Activated naive CD4-positive, alpha-beta T cell treated with anti-CD3 and anti-CD28 coated beads, Interleukin-2, amount 50 U/mL, for 24 hours (primary cell): ENCODE measurements around the gene NFKB2.

Experiments
- H3K27ac Mint-ChIP-seq: one replicate; pipeline ENCODE4 v1.8.0; 2021; ENCODE audit warnings: mild to moderate bottlenecking, mixed read lengths
- H3K27me3 Mint-ChIP-seq: one replicate; pipeline ENCODE4 v1.8.0; 2021; ENCODE audit warnings: mixed read lengths
- H3K36me3 Mint-ChIP-seq: one replicate; pipeline ENCODE4 v1.8.0; 2021; ENCODE audit warnings: mixed read lengths
- H3K4me1 Mint-ChIP-seq: one replicate; pipeline ENCODE4 v1.8.0; 2021; ENCODE audit warnings: mixed read lengths
- H3K4me3 Mint-ChIP-seq: one replicate; pipeline ENCODE4 v1.8.0; 2021; ENCODE audit warnings: mild to moderate bottlenecking, mixed read lengths
- H3K9me3 Mint-ChIP-seq: one replicate; pipeline ENCODE4 v1.8.0; 2021; ENCODE audit warnings: mixed read lengths

NFKB2 gene

DNA sequence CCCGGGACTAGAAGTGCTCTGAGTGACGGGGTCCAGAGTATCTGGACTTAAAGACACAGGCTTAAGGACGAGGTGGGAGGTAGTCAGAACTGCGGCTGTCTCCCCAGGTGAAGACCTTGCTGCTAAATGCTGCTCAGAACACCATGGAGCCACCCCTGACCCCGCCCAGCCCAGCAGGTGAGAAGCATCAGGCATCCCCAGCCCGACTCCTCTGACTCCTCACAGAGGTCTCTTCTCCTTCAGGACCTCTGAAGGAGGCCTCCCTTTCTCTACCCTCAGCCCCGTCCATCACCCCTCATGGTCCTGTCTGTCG lies 5.8 kb downstream of the NFKB2 start:
- peaks cover 28% of the 10 kb centered on the region for H3K4me1 Mint-ChIP-seq
- H3K4me3 Mint-ChIP-seq = no peak overlapping the region
- H3K9me3 Mint-ChIP-seq = no peaks in the 10 kb centered on the region
- H3K36me3 Mint-ChIP-seq = peaks cover 11% of the 10 kb centered on the region
- no peaks in the 10 kb centered on the region for H3K27me3 Mint-ChIP-seq
- H3K27ac Mint-ChIP-seq = peak overlapping the region; percentile 30

DNA sequence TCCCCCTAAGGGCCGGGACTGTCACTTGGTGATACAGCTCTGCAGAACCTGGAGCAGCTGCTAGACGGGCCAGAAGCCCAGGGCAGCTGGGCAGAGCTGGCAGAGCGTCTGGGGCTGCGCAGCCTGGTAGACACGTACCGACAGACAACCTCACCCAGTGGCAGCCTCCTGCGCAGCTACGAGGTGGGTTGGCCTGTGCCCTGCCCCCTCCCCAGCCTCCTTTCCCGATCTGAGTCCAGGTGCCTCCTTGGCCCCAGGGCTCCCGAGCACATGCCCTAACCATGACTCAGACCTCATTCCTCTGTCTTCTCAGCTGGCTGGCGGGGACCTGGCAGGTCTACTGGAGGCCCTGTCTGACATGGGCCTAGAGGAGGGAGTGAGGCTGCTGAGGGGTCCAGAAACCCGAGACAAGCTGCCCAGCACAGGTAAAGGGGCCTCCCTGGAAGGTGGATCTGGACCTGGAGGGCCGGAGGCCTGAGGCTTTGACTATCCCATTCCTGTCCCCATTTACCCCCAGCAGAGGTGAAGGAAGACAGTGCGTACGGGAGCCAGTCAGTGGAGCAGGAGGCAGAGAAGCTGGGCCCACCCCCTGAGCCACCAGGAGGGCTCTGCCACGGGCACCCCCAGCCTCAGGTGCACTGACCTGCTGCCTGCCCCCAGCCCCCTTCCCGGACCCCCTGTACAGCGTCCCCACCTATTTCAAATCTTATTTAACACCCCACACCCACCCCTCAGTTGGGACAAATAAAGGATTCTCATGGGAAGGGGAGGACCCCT lies 6.4 kb downstream of the NFKB2 start:
- Mint-ChIP-seq H3K4me3 (no peak overlapping the region), H3K27ac (no peak overlapping the region), H3K27me3 (no peaks in the 10 kb centered on the region), H3K9me3 (no peaks in the 10 kb centered on the region), H3K4me1 (peaks cover 22% of the 10 kb centered on the region), H3K36me3 (peaks cover 8% of the 10 kb centered on the region)

DNA sequence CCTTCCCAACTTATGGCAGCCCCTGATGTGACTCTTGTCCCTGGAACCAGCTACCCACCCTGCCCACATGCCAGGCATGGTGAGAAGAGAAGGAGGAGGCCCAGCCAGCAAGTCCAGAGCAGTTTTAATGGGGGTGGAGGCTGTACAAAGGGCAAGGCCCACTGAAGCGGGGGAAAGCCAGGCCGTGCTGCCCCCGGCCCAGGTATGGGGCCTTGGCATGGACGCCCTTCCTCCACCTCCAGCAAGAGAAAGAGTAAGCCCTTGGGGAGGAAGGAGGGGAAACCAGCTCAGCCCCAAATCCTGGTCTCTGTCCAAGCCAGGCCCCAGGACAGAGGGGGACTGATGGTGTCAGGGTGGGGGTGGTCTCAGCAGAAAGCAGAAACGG lies 7.0 kb downstream of the NFKB2 start:
- H3K27me3 Mint-ChIP-seq = no peaks in the 10 kb centered on the region
- H3K4me1 Mint-ChIP-seq = peaks cover 22% of the 10 kb centered on the region
- no peak overlapping the region for H3K27ac Mint-ChIP-seq
- H3K9me3 Mint-ChIP-seq = no peaks in the 10 kb centered on the region
- H3K4me3 Mint-ChIP-seq = no peak overlapping the region
- peaks cover 6% of the 10 kb centered on the region for H3K36me3 Mint-ChIP-seq

GRCh38 chr10:102403115-102403514 lies 7.6 kb downstream of the NFKB2 start:
- no peaks in the 10 kb centered on the region for H3K9me3 Mint-ChIP-seq
- no peak overlapping the region for H3K4me3 Mint-ChIP-seq
- H3K27ac Mint-ChIP-seq = no peak overlapping the region
- H3K36me3 Mint-ChIP-seq = peaks cover 4% of the 10 kb centered on the region
- H3K27me3 Mint-ChIP-seq = no peaks in the 10 kb centered on the region
- peaks cover 22% of the 10 kb centered on the region for H3K4me1 Mint-ChIP-seq

DNA sequence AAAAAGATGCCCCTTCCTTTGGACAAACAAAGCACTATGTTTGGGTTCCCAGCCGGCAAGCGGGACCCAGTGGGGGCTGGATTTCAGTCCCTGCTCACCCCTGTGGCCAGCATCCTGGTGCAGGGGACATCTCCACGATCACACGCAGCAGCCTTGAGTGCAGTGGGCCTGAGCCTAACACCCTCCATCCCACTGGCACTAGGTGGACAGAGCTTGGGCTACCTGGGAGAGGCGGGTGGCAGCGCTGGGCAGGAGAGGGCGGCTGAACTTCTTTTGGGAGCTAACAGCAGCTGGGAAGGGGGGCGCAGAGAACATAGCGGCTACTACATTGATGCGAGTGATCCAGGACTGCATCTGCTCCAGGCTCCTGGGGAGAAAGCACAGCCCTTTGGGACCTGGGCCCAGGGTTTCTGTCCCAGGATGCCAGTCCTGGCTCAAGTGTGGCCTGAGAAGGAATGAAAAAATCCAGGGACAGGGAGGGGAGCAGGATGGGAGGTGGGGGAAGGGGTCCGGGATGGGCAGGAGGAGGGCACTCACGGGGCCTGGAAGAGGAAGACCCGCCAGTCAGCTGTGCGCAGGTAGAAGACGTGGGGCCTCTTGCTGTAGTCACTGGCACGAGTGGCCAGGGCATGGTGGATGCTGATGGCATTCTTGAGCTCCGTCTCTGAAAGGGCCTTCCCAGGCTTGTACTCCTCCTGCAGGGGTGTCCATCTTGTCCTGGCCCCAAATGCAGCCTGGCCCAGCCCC lies 9.0 kb downstream of the NFKB2 start:
- Mint-ChIP-seq H3K36me3 (no peaks in the 10 kb centered on the region), H3K4me3 (no peak overlapping the region), H3K27me3 (no peaks in the 10 kb centered on the region), H3K9me3 (no peaks in the 10 kb centered on the region), H3K27ac (no peak overlapping the region), H3K4me1 (peaks cover 22% of the 10 kb centered on the region)

GRCh38 chr10:102405108-102405571 lies 9.6 kb downstream of the NFKB2 start:
- no peak overlapping the region for H3K4me3 Mint-ChIP-seq
- peaks cover 28% of the 10 kb centered on the region for H3K4me1 Mint-ChIP-seq
- no peaks in the 10 kb centered on the region for H3K36me3 Mint-ChIP-seq
- H3K9me3 Mint-ChIP-seq = no peaks in the 10 kb centered on the region
- no peaks in the 10 kb centered on the region for H3K27me3 Mint-ChIP-seq
- H3K27ac Mint-ChIP-seq = no peak overlapping the region

- Mint-ChIP-seq H3K4me1 (peaks cover 26% of the 10 kb centered on the region), H3K36me3 (no peaks in the 10 kb centered on the region), H3K27me3 (no peaks in the 10 kb centered on the region), H3K27ac (peak overlapping the region; percentile 68), H3K9me3 (no peaks in the 10 kb centered on the region), H3K4me3 (no peak overlapping the region)
Measured at GRCh38 chr10:102405632-102406031, 10.1 kb downstream of the NFKB2 start.

DNA sequence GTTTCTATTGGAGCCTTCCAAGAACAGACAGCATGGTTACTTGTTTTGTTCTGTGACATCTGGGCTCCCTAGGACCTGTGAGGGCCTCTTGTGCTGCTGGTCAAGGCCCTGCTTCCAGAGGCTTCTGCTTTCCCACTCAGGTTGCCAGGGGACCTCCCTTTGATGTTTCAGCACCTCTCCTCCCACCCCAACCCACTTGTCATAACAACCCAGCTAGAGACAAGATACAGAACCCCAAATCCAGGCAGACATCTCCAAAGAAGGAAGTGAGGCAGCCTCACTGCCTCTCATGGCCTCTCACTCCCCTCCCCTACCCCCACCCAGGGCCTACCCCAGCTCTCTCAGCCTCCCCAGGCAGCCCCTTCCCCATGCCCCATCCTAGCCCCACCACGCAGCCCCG lies 11.3 kb downstream of the NFKB2 start:
- Mint-ChIP-seq H3K4me3 (peak overlapping the region; percentile 44), H3K27ac (peak overlapping the region; percentile 72), H3K27me3 (no peaks in the 10 kb centered on the region), H3K36me3 (no peaks in the 10 kb centered on the region), H3K9me3 (no peaks in the 10 kb centered on the region), H3K4me1 (peaks cover 34% of the 10 kb centered on the region)

- H3K4me1 Mint-ChIP-seq = peaks cover 39% of the 10 kb centered on the region
Measured at GRCh38 chr10:102407425-102408130, 12.1 kb downstream of the NFKB2 start.

DNA sequence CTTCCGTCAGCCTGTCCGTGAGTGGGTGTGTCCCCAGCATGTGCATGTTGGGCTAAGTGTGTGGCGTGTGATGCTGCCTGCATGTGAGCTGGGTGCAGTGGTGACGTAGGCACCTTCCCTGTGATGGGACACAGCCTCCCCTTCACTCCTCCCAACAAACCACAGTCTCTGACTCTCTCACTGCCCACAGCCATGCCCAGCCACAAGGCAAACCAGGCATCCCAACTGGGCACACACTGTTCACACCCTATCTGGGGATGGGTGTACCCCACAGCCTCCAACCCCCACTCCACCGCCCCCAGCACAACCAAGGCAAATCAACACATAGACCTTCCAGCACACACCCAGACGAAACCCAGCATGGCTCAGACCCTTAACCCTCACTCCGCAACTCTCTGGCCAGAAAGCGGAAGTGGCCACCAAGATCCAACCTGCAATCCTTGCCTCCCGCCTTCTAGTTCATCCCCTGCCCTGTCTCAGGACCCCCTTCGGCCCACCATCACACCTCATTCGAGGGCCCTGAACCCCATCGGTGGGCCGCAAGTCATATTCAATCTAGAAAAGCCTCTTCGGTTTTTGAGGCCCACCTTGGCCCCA lies 12.7 kb downstream of the NFKB2 start:
- H3K4me1 Mint-ChIP-seq = peaks cover 45% of the 10 kb centered on the region
- no peaks in the 10 kb centered on the region for H3K9me3 Mint-ChIP-seq
- peak overlapping the region; percentile 75 for H3K4me3 Mint-ChIP-seq
- peak overlapping the region; percentile 78 for H3K27ac Mint-ChIP-seq
- H3K36me3 Mint-ChIP-seq = no peaks in the 10 kb centered on the region
- no peaks in the 10 kb centered on the region for H3K27me3 Mint-ChIP-seq

More at GRCh38 chr10:102407425-102408130, 12.1 kb downstream of the NFKB2 start:
- Mint-ChIP-seq H3K27me3 (no peaks in the 10 kb centered on the region), H3K27ac (peak overlapping the region; percentile 55), H3K4me3 (peak overlapping the region; percentile 75), H3K9me3 (no peaks in the 10 kb centered on the region), H3K36me3 (no peaks in the 10 kb centered on the region)

- Mint-ChIP-seq H3K9me3 (no peaks in the 10 kb centered on the region), H3K27ac (peak overlapping the region; percentile 59), H3K4me3 (peak overlapping the region; percentile 85), H3K27me3 (no peaks in the 10 kb centered on the region), H3K4me1 (peaks cover 47% of the 10 kb centered on the region), H3K36me3 (no peaks in the 10 kb centered on the region)
Measured at GRCh38 chr10:102408728-102409603, 13.5 kb downstream of the NFKB2 start.

DNA sequence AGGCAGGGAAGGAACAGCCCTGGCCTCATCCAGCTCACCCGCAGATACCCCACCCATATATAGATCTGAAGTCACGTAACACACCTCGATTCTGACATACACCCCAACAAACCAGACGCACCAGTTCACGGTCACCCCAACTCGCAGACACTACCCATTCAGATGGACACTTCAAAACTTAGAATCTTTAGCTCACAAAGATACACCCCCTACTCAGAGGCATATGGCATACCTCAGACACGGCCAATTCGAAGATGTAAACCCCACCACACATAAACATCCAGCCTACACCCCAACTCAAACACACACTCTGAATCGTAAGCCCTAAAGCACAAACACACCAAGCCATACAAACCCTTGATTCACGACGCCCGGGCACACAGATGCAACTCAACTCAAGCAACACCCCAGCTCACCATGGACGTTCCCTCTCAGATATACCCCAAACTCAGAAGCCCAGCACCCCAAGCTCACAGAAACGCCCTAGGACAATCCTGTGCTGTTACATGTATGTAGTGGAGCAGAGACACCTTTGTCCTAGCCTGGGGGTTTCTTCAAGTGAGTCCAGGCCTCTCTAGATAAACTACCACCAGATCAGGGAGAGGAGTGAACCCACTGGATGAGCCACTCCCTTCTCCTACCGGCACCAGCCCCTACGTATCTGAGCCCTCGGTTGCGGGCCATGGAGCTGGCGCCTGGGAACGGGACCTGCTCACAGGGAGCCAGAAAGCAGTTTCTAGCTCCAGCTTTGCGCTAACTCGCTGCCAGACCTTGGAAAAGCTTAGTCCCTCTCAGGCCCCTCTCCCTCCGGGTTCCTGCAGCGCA lies 14.3 kb downstream of the NFKB2 start:
- Mint-ChIP-seq H3K4me1 (peaks cover 47% of the 10 kb centered on the region), H3K27me3 (no peaks in the 10 kb centered on the region), H3K36me3 (no peaks in the 10 kb centered on the region), H3K9me3 (no peaks in the 10 kb centered on the region), H3K4me3 (peak overlapping the region; percentile 85), H3K27ac (peak overlapping the region; percentile 59)

DNA sequence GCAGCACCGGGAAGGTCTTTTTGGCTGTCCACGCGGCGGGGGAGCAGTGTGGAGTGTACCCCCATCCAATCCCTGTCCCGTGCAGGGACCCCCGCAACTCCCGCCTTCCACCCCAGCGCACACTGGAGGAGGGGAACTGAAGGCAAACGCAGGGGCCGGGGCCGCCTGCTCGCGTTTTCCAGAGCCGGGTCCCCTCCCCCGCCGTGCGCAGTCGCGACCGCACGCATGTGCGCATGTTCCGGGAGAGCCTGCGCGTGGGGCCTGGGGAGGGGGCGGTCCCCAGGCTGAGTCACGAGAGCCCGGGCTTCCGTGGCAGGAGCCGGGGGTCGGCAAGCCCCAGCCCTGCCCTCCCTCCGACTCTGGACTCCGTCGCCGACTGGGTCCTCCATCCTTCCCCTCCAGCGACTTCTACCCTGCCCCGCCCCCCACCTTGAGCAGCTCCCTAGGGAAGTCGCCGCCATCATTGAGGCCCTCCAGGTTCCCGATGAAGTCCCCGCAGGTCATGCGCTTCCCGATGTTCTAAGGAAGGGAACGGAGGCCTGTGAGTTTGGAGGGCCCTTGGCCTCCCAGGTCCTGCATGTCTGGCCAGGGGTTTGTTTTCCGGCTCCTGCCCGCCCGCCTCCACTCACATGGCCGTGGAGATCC lies 15.0 kb downstream of the NFKB2 start:
- Mint-ChIP-seq H3K27me3 (no peaks in the 10 kb centered on the region), H3K9me3 (no peaks in the 10 kb centered on the region), H3K4me1 (peaks cover 47% of the 10 kb centered on the region), H3K36me3 (no peaks in the 10 kb centered on the region), H3K4me3 (peak overlapping the region; percentile 85), H3K27ac (no peak overlapping the region)
